HepG2 (cell line): Measurements from ENCODE around the gene SYNGAP1. TPM values are rescaled to one million over a fixed set of nuclear protein-coding genes. Genes with fewer than 3 reads are reported as not detected.
A peak's percentile ranks its signal among the peaks of the same experiment; 100 is the strongest.

ENCODE experiments used
- ATAC-seq: fragments of 200-7000 bp; cut with Tn5 transposase; 3 replicates; pipeline ENCODE4 v1.9.1; 2020; ENCODE audit warnings: mild to moderate bottlenecking, moderate library complexity
- BruUV-seq: library from RNA; stranded (reverse); fragments of 400-500 nt; replicated peaks from 2 replicates; lab custom pipeline; 2021; lab: Mats Ljungman, UMichigan
- CTCF ChIA-PET: fragments of 300-600 bp; formaldehyde crosslinking; extraction: SDS; loops from one replicate; lab custom pipeline; 2021; ENCODE audit warnings: low total read pairs, inconsistent platforms, low intra/inter-chr PET ratio; lab: Yijun Ruan, JAX
- POLR2A ChIA-PET: fragments of 350-600 bp; sonication (Branson Sonifier 250); formaldehyde crosslinking; loops from one replicate; lab custom pipeline; 2020; ENCODE audit warnings: antibody characterized with exemption, inconsistent platforms; lab: Yijun Ruan, JAX
- DNase-seq: peaks from one replicate; pipeline ENCODE4 v3.0.0-alpha.2; 2015; ENCODE audit warnings: low spot score
- FAIRE-seq: peaks from 3 replicates; lab custom pipeline; 2011; peaks lifted over from hg19 to GRCh38; lab: Jason Lieb, UNC
- H2AFZ ChIP-seq: one replicate; pipeline ENCODE4 v1.6.1; 2011; ENCODE audit warnings: low read length, inconsistent platforms
- H3K27ac ChIP-seq: fragments of 300-600 bp; 3 replicates; pipeline ENCODE4 v1.8.0; 2011; ENCODE audit warnings: mixed run types, mild to moderate bottlenecking, mixed read lengths, low read length, inconsistent platforms; ENCODE audit not compliant: insufficient read depth; ENCODE audit errors: extremely low read length
- H3K27me3 ChIP-seq, 2 experiments: fragments of 200-600 bp in 1 of 2; 2 replicates in 1 of 2; 3 replicates in 1 of 2; pipeline versions ENCODE4 v1.6.0 to v1.8.0; 2011; ENCODE audit warnings: low read length in 2 of 2, mild to moderate bottlenecking in 2 of 2, moderate library complexity in 2 of 2, inconsistent platforms in 1 of 2; ENCODE audit not compliant: insufficient read depth in 2 of 2, control insufficient read depth in 1 of 2
- H3K36me3 ChIP-seq, 2 experiments: fragments of 200-600 bp in 1 of 2; replicated peaks in 1 of 2; 2 replicates in 1 of 2; 3 replicates in 1 of 2; pipeline versions ENCODE4 v1.5.1 to v1.8.0; 2011; ENCODE audit warnings: low read length in 2 of 2, inconsistent platforms in 1 of 2; ENCODE audit not compliant: insufficient read depth in 2 of 2, control insufficient read depth in 1 of 2
- H3K4me1 ChIP-seq: 2 replicates; pipeline ENCODE4 v1.5.1; 2012; ENCODE audit warnings: low read length, inconsistent platforms; ENCODE audit not compliant: insufficient read depth
- H3K4me2 ChIP-seq: 2 replicates; pipeline ENCODE4 v1.6.0; 2011; ENCODE audit warnings: low read depth, low read length, inconsistent platforms
- H3K4me3 ChIP-seq, 3 experiments: fragments of 200-600 bp in 1 of 3; sonication (generic), shearing (Covaris generic) in 1 of 3; replicated peaks in 1 of 3; 2 replicates each; pipeline ENCODE4 v1.5.1; 2011 to 2016; ENCODE audit warnings: low read length in 3 of 3, inconsistent platforms in 2 of 3, low read depth in 2 of 3, mild to moderate bottlenecking in 2 of 3, control low read depth in 1 of 3, mixed read lengths in 1 of 3; ENCODE audit not compliant: insufficient read depth in 1 of 3
- H3K79me2 ChIP-seq: one replicate; pipeline ENCODE4 v1.6.1; 2011; ENCODE audit warnings: low read length, inconsistent platforms; ENCODE audit not compliant: insufficient read depth
- H3K9ac ChIP-seq: 2 replicates; pipeline ENCODE4 v1.6.0; 2011; ENCODE audit warnings: mild to moderate bottlenecking, low read depth, low read length, inconsistent platforms; ENCODE audit not compliant: insufficient read depth
- H3K9me3 ChIP-seq: 2 replicates; pipeline ENCODE4 v1.5.1; 2012; ENCODE audit warnings: mild to moderate bottlenecking, low read length
- H4K20me1 ChIP-seq: 2 replicates; pipeline ENCODE4 v1.6.0; 2011; ENCODE audit warnings: inconsistent platforms, mild to moderate bottlenecking, low read length, moderate library complexity; ENCODE audit not compliant: insufficient read depth
- ATF7 ChIP-seq, 2 experiments: fragments of 450-650 bp in 1 of 2; sonication (generic) in 1 of 2; formaldehyde crosslinking in 1 of 2; IDR thresholded peaks; 2 replicates each; pipeline versions ENCODE4 v1.4.0 to v1.6.1; 2016 to 2020; ENCODE audit warnings: antibody characterized with exemption in 1 of 2, mild to moderate bottlenecking in 1 of 2, missing genetic modification reagents in 1 of 2
- LBX2 ChIP-seq: sonication (generic); formaldehyde crosslinking; IDR thresholded peaks from 2 replicates; pipeline ENCODE4 v1.5.0; 2020; ENCODE audit warnings: missing genetic modification reagents, mild to moderate bottlenecking, borderline replicate concordance
- SP1 ChIP-seq, 2 experiments: fragments of 450-650 bp in 1 of 2; sonication (generic) in 1 of 2; formaldehyde crosslinking in 1 of 2; IDR thresholded peaks; 2 replicates each; pipeline versions ENCODE4 v1.4.0 to v1.6.1; 2016 to 2020; ENCODE audit warnings: missing genetic modification reagents in 1 of 2
- WGBS: methylation state at CpG from one replicate; pipeline ENCODE4 v1.1.6; 2017; ENCODE audit warnings: low lambda C conversion rate; 5-methylcytosine and 5-hydroxymethylcytosine counted together
- in situ Hi-C: cut with HindIII; loops from 2 replicates; pipeline ENCODE4 v1.10.0; 2017; ENCODE audit warnings: low pct_unique_long_range_greater_than_20kb; ENCODE audit not compliant: extremely low pct_ligation_motif_present
- intact Hi-C: fragments of 100-400 bp; cut with micrococcal nuclease; formaldehyde crosslinking; loops from one replicate; pipeline ENCODE4 v1.10.0; 2022; ENCODE audit not compliant: unreplicated experiment
- polyA plus RNA-seq, 8 experiments: library from polyadenylated mRNA; depleted of rRNA in 3 of 8; stranded (reverse) in 7 of 8; unstranded in 1 of 8; fragments of >200 nt; fragmentation: Illumina TruSeq in 4 of 8; extraction: Trizol in 4 of 8; gene quantifications; 2 replicates each; pipeline versions ENCODE4 v1.2.1 to v1.2.3, GENCODE V29; 2011 to 2016; ENCODE audit warnings: low read depth in 4 of 8, missing spikeins in 1 of 8, mixed read lengths in 1 of 8; ENCODE audit not compliant: insufficient read depth in 1 of 8
- total RNA-seq, 5 experiments: library from RNA; depleted of rRNA; stranded (reverse); fragments of >200 nt; fragmentation: Illumina TruSeq; extraction: Trizol; gene quantifications; 2 replicates each; pipeline ENCODE4 v1.2.3, GENCODE V29; 2016; ENCODE audit warnings: low read depth in 1 of 5

The SYNGAP1 gene
- total and polyA plus RNA-seq, 2 of the 13 experiments (the other 11 are each of a cell fraction or from before 2014, with no cell fraction given), result 0.75 to 1.1 TPM

GRCh38 chr6:33426590-33427511, 7.0 kb downstream of the SYNGAP1 start:
- H3K79me2 ChIP-seq, result no peaks in the 10 kb centered on the region
- H3K9me3 ChIP-seq, result no peaks in the 10 kb centered on the region
- H3K27me3 ChIP-seq, result peaks cover 0 to 26% of the 10 kb centered on the region in 2 experiments; a peak in 3 of 5 replicates
- no peak overlapping the region for H3K27ac ChIP-seq
- no TSS peak for BruUV-seq
- CTCF ChIA-PET, result interaction anchor here (3.1 kb wide), 1 partner anchor 36 kb away, joined by 19 read pairs; the partner anchor contains the start of gene KIFC1
- peak overlapping the region; percentile 98 for H3K4me2 ChIP-seq
- no peaks in the 10 kb centered on the region for H4K20me1 ChIP-seq
- in situ Hi-C loops, result no loop called here
- H3K4me3 ChIP-seq, result peak overlapping the region; percentile 68 to 78 (median 74)
- TF ChIP-seq LBX2 (CRISPR knock-in tag) (no peak), ATF7 (IDR thresholded peaks at IDR 0.05) (no peak), ATF7 (CRISPR knock-in tag; IDR thresholded peaks at IDR 0.05) (no peak), SP1 (IDR thresholded peaks at IDR 0.05) (no peak), SP1 (CRISPR knock-in tag; IDR thresholded peaks at IDR 0.05) (no peak)
- 4% methylated on average over 12 of the region's 12 CpGs for WGBS
- no peak overlapping the region for H3K9ac ChIP-seq
- POLR2A ChIA-PET, result interaction anchor here (0.6 to 1.8 kb wide), 9 partner anchors 8 to 413 kb away, joined by 3 to 13 read pairs (median 4); partner anchors contain the start of genes BAK1, CUTA, PHF1 and UQCC2
- H3K36me3 ChIP-seq, result no peaks in the 10 kb centered on the region
- peak; percentile 30 for FAIRE-seq
- ATAC-seq, result no peak
- no peak overlapping the region for H2AFZ ChIP-seq
- peaks cover 58% of the 10 kb centered on the region for H3K4me1 ChIP-seq
- intact Hi-C loops, result no loop called here
- no peak for DNase-seq
